PC-9 (cell line): Measurements from ENCODE around the gene ADTRP. TPM values are rescaled to one million over a fixed set of nuclear protein-coding genes. Genes with fewer than 3 reads are reported as not detected.
A peak's percentile ranks its signal among the peaks of the same experiment; 100 is the strongest.

ENCODE experiments used
- BruUV-seq: library from RNA; stranded (reverse); fragments of 400-500 nt; replicated peaks from 2 replicates; lab custom pipeline; 2021; lab: Mats Ljungman, UMichigan
- CTCF ChIA-PET: fragments of 300-600 bp; sonication (Branson Sonifier 250); formaldehyde crosslinking; loops from one replicate; lab custom pipeline; 2022; ENCODE audit warnings: antibody characterized with exemption; lab: Charles Lee
- POLR2A ChIA-PET: fragments of 300-600 bp; sonication (Branson Sonifier 250); formaldehyde crosslinking; loops from one replicate; lab custom pipeline; 2022; ENCODE audit warnings: antibody characterized with exemption; ENCODE audit not compliant: unreplicated experiment; lab: Charles Lee
- DNase-seq, 2 experiments: peaks; one replicate each; pipeline versions ENCODE4 v3.0.0 to v3.0.0-alpha.2; 2015 to 2022; ENCODE audit warnings: mixed read lengths in 1 of 2
- H2AFZ ChIP-seq: fragments of 200-600 bp; sonication (generic); 2 replicates; pipeline ENCODE4 v1.8.1; 2017; ENCODE audit warnings: antibody characterized with exemption
- H3F3A ChIP-seq: fragments of 200-600 bp; sonication (generic); 2 replicates; pipeline ENCODE4 v1.8.1; 2017; ENCODE audit warnings: antibody characterized with exemption, mild to moderate bottlenecking, low read depth; ENCODE audit not compliant: insufficient read depth
- H3K27ac ChIP-seq: fragments of 200-600 bp; sonication (generic); 2 replicates; pipeline ENCODE4 v1.6.1; 2016; ENCODE audit warnings: mixed run types
- H3K27me3 ChIP-seq: fragments of 200-600 bp; sonication (generic); 2 replicates; pipeline ENCODE4 v1.6.1; 2016; ENCODE audit warnings: low read depth, mixed run types; ENCODE audit not compliant: insufficient read depth
- H3K36me3 ChIP-seq: fragments of 200-600 bp; sonication (generic); 2 replicates; pipeline ENCODE4 v1.6.1; 2016; ENCODE audit warnings: low read depth, mixed run types
- H3K4me1 ChIP-seq: fragments of 200-600 bp; sonication (generic); replicated peaks from 2 replicates; pipeline ENCODE4 v1.6.1; 2016; ENCODE audit warnings: mixed run types; ENCODE audit not compliant: insufficient read depth
- H3K4me2 ChIP-seq: fragments of 200-600 bp; sonication (generic); 2 replicates; pipeline ENCODE4 v1.6.1; 2017; ENCODE audit warnings: mixed run types
- H3K4me3 ChIP-seq: fragments of 200-600 bp; sonication (generic); 2 replicates; pipeline ENCODE4 v1.6.1; 2016; ENCODE audit warnings: mixed run types
- H3K79me2 ChIP-seq: fragments of 200-600 bp; sonication (generic); 2 replicates; pipeline ENCODE4 v1.6.1; 2017; ENCODE audit warnings: low read depth, mixed run types
- H3K9me2 ChIP-seq: fragments of 200-600 bp; sonication (generic); 2 replicates; pipeline ENCODE4 v1.8.1; 2017; ENCODE audit warnings: mild to moderate bottlenecking; ENCODE audit not compliant: insufficient read depth
- H3K9me3 ChIP-seq: fragments of 200-600 bp; sonication (generic); 2 replicates; pipeline ENCODE4 v1.8.1; 2016; ENCODE audit warnings: low read depth; ENCODE audit not compliant: insufficient read depth
- H4K20me1 ChIP-seq: fragments of 200-600 bp; sonication (generic); 2 replicates; pipeline ENCODE4 v1.8.1; 2017; ENCODE audit not compliant: insufficient read depth
- CTCF ChIP-seq: fragments of 200-600 bp; sonication (generic); conservative IDR thresholded peaks from 2 replicates; pipeline ENCODE4 v1.6.1; 2017; ENCODE audit warnings: mixed run types, antibody characterized with exemption, mild to moderate bottlenecking, moderate library complexity
- EZH2 ChIP-seq: fragments of 200-600 bp; sonication (generic); IDR thresholded peaks from 2 replicates; pipeline ENCODE4 v1.8.0; 2017; ENCODE audit warnings: antibody characterized with exemption, low read depth
- intact Hi-C: fragments of 100-400 bp; cut with micrococcal nuclease; formaldehyde crosslinking; loops from one replicate; pipeline ENCODE4 v1.10.0; 2022; ENCODE audit not compliant: unreplicated experiment
- total RNA-seq: library from RNA; stranded (reverse); gene quantifications from 2 replicates; pipeline ENCODE4 v1.2.3, GENCODE V29; 2021

The ADTRP gene
- total RNA-seq, 1 experiment from 2014 or later, result 4.1 TPM

- Histone ChIP-seq H3K9me3 (no peaks in the 10 kb centered on the region), H2AFZ (peak overlapping the region; percentile 10; the same call in 1 of the 2 replicates), H3K27me3 (no peaks in the 10 kb centered on the region), H3K27ac (no peak overlapping the region), H4K20me1 (no peaks in the 10 kb centered on the region), H3K79me2 (no peaks in the 10 kb centered on the region), H3K4me2 (0 out of 2 replicates have a peak overlapping the region, but pooled peaks have one; percentile 1), H3K4me1 (peaks cover 11% of the 10 kb centered on the region; the same call in 1 of the 2 replicates), H3K9me2 (no peaks in the 10 kb centered on the region), H3K4me3 (no peak overlapping the region), H3F3A (no peaks in the 10 kb centered on the region), H3K36me3 (no peaks in the 10 kb centered on the region)
- no peak for TF ChIP-seq EZH2
- no TSS peak for BruUV-seq
- peak; percentile 48 to 75 for DNase-seq
- CTCF ChIA-PET, result no interaction called here
- POLR2A ChIA-PET, result no interaction called here
- intact Hi-C loops, result no loop called here
These were observed 31.5 kb upstream of the ADTRP start for GRCh38 chr6:11810039-11810541.

DNA sequence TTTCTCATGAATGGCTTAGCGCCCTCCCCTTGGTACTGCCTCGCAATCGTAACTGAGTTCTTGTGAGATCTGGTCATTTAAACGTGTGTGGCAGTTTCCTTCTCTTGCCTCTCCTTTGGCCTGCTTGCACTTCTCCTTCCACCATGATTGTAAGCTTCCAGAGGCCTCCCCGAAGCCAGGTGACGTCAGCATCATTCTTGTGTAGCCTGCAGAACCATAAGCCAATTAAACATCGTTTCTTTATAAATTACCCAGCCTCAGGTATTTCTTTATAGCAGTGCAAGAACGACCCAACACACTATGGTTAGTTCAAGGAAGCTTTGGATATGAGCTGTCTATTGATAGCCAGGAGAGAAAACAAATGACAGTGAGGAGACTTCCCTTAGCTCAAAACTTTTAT, 29.5 kb upstream of the ADTRP start:
- peaks cover 23% of the 10 kb centered on the region for H3K4me1 ChIP-seq
- H3K9me3 ChIP-seq, result no peaks in the 10 kb centered on the region
- BruUV-seq, result no TSS peak
- POLR2A ChIA-PET, result no interaction called here
- CTCF ChIA-PET, result no interaction called here
- H3K36me3 ChIP-seq, result no peaks in the 10 kb centered on the region
- TF ChIP-seq EZH2 (no peak), CTCF (no peak)
- H3K27ac ChIP-seq, result no peak overlapping the region
- intact Hi-C loops, result no loop called here
- H3K4me2 ChIP-seq, result no peak overlapping the region
- H3K4me3 ChIP-seq, result no peak overlapping the region
- no peaks in the 10 kb centered on the region for H4K20me1 ChIP-seq
- no peaks in the 10 kb centered on the region; the same call in 1 of the 2 replicates for H3F3A ChIP-seq
- no peaks in the 10 kb centered on the region for H3K9me2 ChIP-seq
- H3K79me2 ChIP-seq, result no peaks in the 10 kb centered on the region
- H3K27me3 ChIP-seq, result no peaks in the 10 kb centered on the region
- DNase-seq, result no peak
- H2AFZ ChIP-seq, result no peak overlapping the region

GRCh38 chr6:11806561-11807317, 28.1 kb upstream of the ADTRP start:
- TF ChIP-seq CTCF (no peak), EZH2 (no peak)
- Histone ChIP-seq H3K4me3 (no peak overlapping the region), H3K79me2 (no peaks in the 10 kb centered on the region), H3K9me3 (no peaks in the 10 kb centered on the region), H4K20me1 (no peaks in the 10 kb centered on the region), H3K27me3 (no peaks in the 10 kb centered on the region), H3K9me2 (no peaks in the 10 kb centered on the region), H3K36me3 (no peaks in the 10 kb centered on the region), H3F3A (no peaks in the 10 kb centered on the region; the same call in 1 of the 2 replicates), H3K27ac (no peak overlapping the region), H3K4me1 (peaks cover 29% of the 10 kb centered on the region), H3K4me2 (no peak overlapping the region), H2AFZ (no peak overlapping the region)
- BruUV-seq, result no TSS peak
- POLR2A ChIA-PET, result no interaction called here
- intact Hi-C loops, result no loop called here
- peak in 1 of 2 experiments; percentile 16 for DNase-seq
- CTCF ChIA-PET, result no interaction called here
